K562 (cell line): ENCODE results near the gene CCM2. TPM values are rescaled to one million over a fixed set of nuclear protein-coding genes. Genes with fewer than 3 reads are reported as not detected.

Source experiments
- ATAC-seq: fragments of 200-7000 bp; cut with Tn5 transposase; 3 replicates; pipeline ENCODE4 v1.9.1; 2020; ENCODE audit warnings: moderate library complexity
- BruUV-seq: library from RNA; stranded (reverse); fragments of 400-500 nt; replicated peaks from 2 replicates; lab custom pipeline; 2021; lab: Mats Ljungman, UMichigan
- CTCF ChIA-PET: fragments of 300-600 bp; formaldehyde crosslinking; extraction: SDS; loops from one replicate; lab custom pipeline; 2021; ENCODE audit warnings: low intra/inter-chr PET ratio; lab: Yijun Ruan, JAX
- POLR2A ChIA-PET: fragments of 300-600, 350-650 bp; sonication (Branson Sonifier 250); formaldehyde crosslinking; extraction: SDS; loops from one replicate; lab custom pipeline; 2021; ENCODE audit warnings: antibody characterized with exemption, inconsistent platforms; lab: Yijun Ruan, JAX
- DNase-seq, 4 experiments: peaks; one replicate each; pipeline versions ENCODE4 v3.0.0 to v3.0.0-alpha.2; 2011 to 2018; ENCODE audit warnings: low spot score in 3 of 4, mixed read lengths in 3 of 4; ENCODE audit errors: extremely low read depth in 1 of 4
- FAIRE-seq: peaks from 2 replicates; lab custom pipeline; 2011; peaks lifted over from hg19 to GRCh38; lab: Jason Lieb, UNC
- H2AFZ ChIP-seq: 2 replicates; pipeline ENCODE4 v1.6.0; 2011; ENCODE audit warnings: low read depth, low read length, control low read depth, inconsistent platforms
- H3K27ac ChIP-seq: fragments of 200-600 bp; 3 replicates; pipeline ENCODE4 v1.8.0; 2011; ENCODE audit warnings: low read depth, mild to moderate bottlenecking, control low read depth, inconsistent platforms, low read length, moderate library complexity, mixed read lengths; ENCODE audit errors: extremely low read depth
- H3K27me3 ChIP-seq, 2 experiments: fragments of 300-600 bp in 1 of 2; 2 replicates in 1 of 2; 3 replicates in 1 of 2; pipeline versions ENCODE4 v1.6.0 to v1.8.0; 2011; ENCODE audit warnings: inconsistent platforms in 2 of 2, low read length in 2 of 2, mild to moderate bottlenecking in 1 of 2, mixed read lengths in 1 of 2, moderate library complexity in 1 of 2; ENCODE audit not compliant: control insufficient read depth in 2 of 2, insufficient read depth in 2 of 2
- H3K36me3 ChIP-seq: fragments of 300-600 bp; 3 replicates; pipeline ENCODE4 v1.8.0; 2011; ENCODE audit warnings: mild to moderate bottlenecking, low read length, inconsistent platforms; ENCODE audit not compliant: control insufficient read depth, insufficient read depth
- H3K4me1 ChIP-seq, 2 experiments: fragments of 200-600 bp in 1 of 2; replicated peaks in 1 of 2; 2 replicates in 1 of 2; 3 replicates in 1 of 2; pipeline versions ENCODE4 v1.5.1 to v1.8.0; 2011; ENCODE audit warnings: inconsistent platforms in 2 of 2, low read length in 2 of 2, mild to moderate bottlenecking in 1 of 2, mixed read lengths in 1 of 2, moderate library complexity in 1 of 2; ENCODE audit not compliant: control insufficient read depth in 2 of 2, insufficient read depth in 2 of 2
- H3K4me2 ChIP-seq: 2 replicates; pipeline ENCODE4 v1.6.1; 2011; ENCODE audit warnings: low read length, control low read depth, inconsistent platforms, mixed read lengths; ENCODE audit not compliant: insufficient read depth
- H3K4me3 ChIP-seq: fragments of 200-600 bp; sonication (generic), shearing (Covaris generic); 2 replicates; pipeline ENCODE4 v1.5.1; 2016; ENCODE audit warnings: control low read depth, inconsistent platforms
- H3K79me2 ChIP-seq: fragments of 200-600 bp; 3 replicates; pipeline ENCODE4 v1.8.0; 2011; ENCODE audit warnings: low read length, inconsistent platforms; ENCODE audit not compliant: control insufficient read depth, insufficient read depth
- H3K9ac ChIP-seq, 2 experiments: 2 replicates each; pipeline versions ENCODE4 v1.6.0 to v1.6.1; 2011; ENCODE audit warnings: low read depth in 2 of 2, low read length in 2 of 2, control low read depth in 1 of 2, inconsistent platforms in 1 of 2, mild to moderate bottlenecking in 1 of 2, mixed read lengths in 1 of 2; ENCODE audit not compliant: insufficient read depth in 1 of 2
- H3K9me1 ChIP-seq: one replicate; pipeline ENCODE4 v1.6.0; 2011; ENCODE audit warnings: inconsistent platforms, mild to moderate bottlenecking, low read length, moderate library complexity; ENCODE audit not compliant: control insufficient read depth, insufficient read depth
- H3K9me3 ChIP-seq: replicated peaks from 2 replicates; pipeline ENCODE4 v1.5.1; 2011; ENCODE audit warnings: low read depth, low read length, inconsistent platforms; ENCODE audit not compliant: control insufficient read depth, insufficient read depth
- H4K20me1 ChIP-seq: replicated peaks from 2 replicates; pipeline ENCODE4 v1.6.1; 2011; ENCODE audit warnings: low read length, inconsistent platforms, mixed read lengths; ENCODE audit not compliant: control insufficient read depth, insufficient read depth
- FOXJ3 ChIP-seq: sonication (generic); formaldehyde crosslinking; IDR thresholded peaks from 2 replicates; pipeline ENCODE4 v1.4.0; 2020; ENCODE audit warnings: mild to moderate bottlenecking, missing genetic modification reagents
- FUS ChIP-seq: fragments of 200-400 bp; formaldehyde crosslinking; optimal IDR thresholded peaks from 2 replicates; pipeline ENCODE3; 2017; ENCODE audit warnings: low read depth, low read length
- HSF4 ChIP-seq: fragments of 250-450 bp; sonication (Bioruptor Pico); IDR thresholded peaks from 2 replicates; pipeline ENCODE4 v2.1.2; 2022; ENCODE audit warnings: mild to moderate bottlenecking, moderate library complexity, borderline replicate concordance
- MEIS2 ChIP-seq: fragments of 450-650 bp; IDR thresholded peaks from 2 replicates; pipeline ENCODE4 v1.6.1; 2014; ENCODE audit warnings: mild to moderate bottlenecking; ENCODE audit not compliant: partially characterized antibody
- NFATC3 ChIP-seq: fragments of 450-650 bp; IDR thresholded peaks from 2 replicates; pipeline ENCODE4 v1.6.1; 2017; ENCODE audit warnings: mild to moderate bottlenecking
- NKRF ChIP-seq: fragments of 450-650 bp; IDR thresholded peaks from 2 replicates; pipeline ENCODE4 v1.6.1; 2016; ENCODE audit warnings: borderline replicate concordance
- RFX1 ChIP-seq: fragments of 450-650 bp; IDR thresholded peaks from 2 replicates; pipeline ENCODE4 v1.6.1; 2016; ENCODE audit warnings: mild to moderate bottlenecking, moderate library complexity
- TAF7 ChIP-seq: fragments of 450-650 bp; IDR thresholded peaks from 2 replicates; pipeline ENCODE4 v1.6.1; 2016; ENCODE audit warnings: missing genetic modification characterization, missing compliant biosample characterization
- ZNF696 ChIP-seq: fragments of 250-450 bp; sonication (Bioruptor Pico); conservative IDR thresholded peaks from 2 replicates; pipeline ENCODE4 v1.4.0; 2020; ENCODE audit warnings: mild to moderate bottlenecking, moderate library complexity
- WGBS: fragments of 100-300 bp; shearing (Covaris generic); methylation state at CpG from one replicate; pipeline ENCODE4 v1.1.6; 2016; ENCODE audit warnings: low coverage, mixed read lengths; ENCODE audit not compliant: insufficient coverage; ENCODE audit errors: missing lambda C conversion rate; 5-methylcytosine and 5-hydroxymethylcytosine counted together
- in situ Hi-C: fragments of 300-500 bp; cut with MboI; formaldehyde crosslinking; loops from 4 replicates; pipeline ENCODE4 v1.15.0; 2018; ENCODE audit warnings: inconsistent platforms, mixed read lengths
- intact Hi-C: fragments of 100-400 bp; cut with micrococcal nuclease; formaldehyde crosslinking; loops from 2 replicates; pipeline ENCODE4 v1.14.2; 2022
- polyA plus RNA-seq, 8 experiments: library from polyadenylated mRNA; depleted of rRNA in 4 of 8; stranded (reverse) in 5 of 8; unstranded in 3 of 8; fragments of >200 nt; fragmentation: Nextera tagmentation in 2 of 8; fragmentation: Illumina TruSeq in 1 of 8; extraction: Ambion mirVana in 2 of 8; extraction: Trizol in 1 of 8; gene quantifications; 2 replicates each; pipeline versions ENCODE4 v1.2.1 to v1.2.3, GENCODE V29; 2011 to 2014; ENCODE audit warnings: inconsistent platforms in 1 of 8, missing spikeins in 1 of 8
- total RNA-seq, 7 experiments: library from RNA; depleted of rRNA in 6 of 7; stranded (reverse); fragments of >200 nt in 6 of 7; fragmentation: Illumina TruSeq in 2 of 7; extraction: Trizol in 2 of 7; gene quantifications; 2 replicates each; pipeline versions ENCODE4 v1.2.1 to v1.2.3, GENCODE V29; 2011 to 2021; ENCODE audit warnings: low replicate concordance in 1 of 7

Gene CCM2
- total and polyA plus RNA-seq, 9 of the 15 experiments (the other 6 are each of a cell fraction or from before 2014, with no cell fraction given), result 0.41 to 38.6 (median 25.9) TPM

GRCh38 chr7:44965441-44965903, 34.5 kb upstream of the CCM2 start:
- Histone ChIP-seq H3K4me1 (peaks cover 0 to 50% of the 10 kb centered on the region in 2 experiments; a peak in 3 of 5 replicates), H3K79me2 (no peaks in the 10 kb centered on the region), H3K27me3 (no peaks in the 10 kb centered on the region), H3K4me3 (no peak overlapping the region), H3K9ac (peak overlapping the region in 1 of 2 experiments; percentile 28; a peak in 1 of 4 replicates), H3K36me3 (no peaks in the 10 kb centered on the region), H3K9me3 (no peaks in the 10 kb centered on the region), H3K4me2 (no peak overlapping the region), H4K20me1 (no peaks in the 10 kb centered on the region), H3K27ac (no peak overlapping the region), H3K9me1 (peaks cover 5% of the 10 kb centered on the region), H2AFZ (no peak overlapping the region)
- ChIA-PET POLR2A (interaction anchor here (0.6 kb wide), 3 partner anchors 11 to 753 kb away, joined by 3 to 4 read pairs (median 3); no protein-coding TSS in a partner anchor), CTCF (interaction anchor here (0.7 kb wide), 1 partner anchor 378 kb away, joined by 3 read pairs; no protein-coding TSS in a partner anchor)
- TF ChIP-seq NKRF (no peak), TAF7 (tag) (no peak), NFATC3 (no peak), ZNF696 (CRISPR knock-in tag) (no peak), FOXJ3 (CRISPR knock-in tag) (no peak), HSF4 (no peak), FUS (no peak), RFX1 (no peak), MEIS2 (no peak)
- DNase-seq, result no peak
- no peak for FAIRE-seq
- WGBS, result 64% methylated on average over 16 of the region's 16 CpGs
- no peak for ATAC-seq
- BruUV-seq, result no TSS peak
- intact Hi-C loops (loop anchor here (5.0 kb wide), 1 partner anchor 378 kb away; no protein-coding TSS in a partner anchor), in situ Hi-C loops (loop anchor here (5.0 kb wide), 1 partner anchor 172 kb away; no protein-coding TSS in a partner anchor)
